OCI-LY7 (cell line): ENCODE results near the gene SEMA7A.

Experiments
- EZH2phosphoT487 ChIP-seq: fragments of 200-600 bp; sonication (generic); IDR thresholded peaks from 2 replicates; pipeline ENCODE4 v1.6.1; 2018; ENCODE audit warnings: low read depth, borderline replicate concordance, mild to moderate bottlenecking, mixed run types, antibody characterized with exemption, low read length, moderate library complexity, mixed read lengths
- TF ChIP-seq, protein P1 (sequence below): fragments of 200-600 bp; sonication (generic); conservative IDR thresholded peaks from 2 replicates; pipeline ENCODE4 v1.5.1; 2014; ENCODE audit warnings: mild to moderate bottlenecking, antibody characterized with exemption, low read length, moderate library complexity, mixed read lengths

DNA sequence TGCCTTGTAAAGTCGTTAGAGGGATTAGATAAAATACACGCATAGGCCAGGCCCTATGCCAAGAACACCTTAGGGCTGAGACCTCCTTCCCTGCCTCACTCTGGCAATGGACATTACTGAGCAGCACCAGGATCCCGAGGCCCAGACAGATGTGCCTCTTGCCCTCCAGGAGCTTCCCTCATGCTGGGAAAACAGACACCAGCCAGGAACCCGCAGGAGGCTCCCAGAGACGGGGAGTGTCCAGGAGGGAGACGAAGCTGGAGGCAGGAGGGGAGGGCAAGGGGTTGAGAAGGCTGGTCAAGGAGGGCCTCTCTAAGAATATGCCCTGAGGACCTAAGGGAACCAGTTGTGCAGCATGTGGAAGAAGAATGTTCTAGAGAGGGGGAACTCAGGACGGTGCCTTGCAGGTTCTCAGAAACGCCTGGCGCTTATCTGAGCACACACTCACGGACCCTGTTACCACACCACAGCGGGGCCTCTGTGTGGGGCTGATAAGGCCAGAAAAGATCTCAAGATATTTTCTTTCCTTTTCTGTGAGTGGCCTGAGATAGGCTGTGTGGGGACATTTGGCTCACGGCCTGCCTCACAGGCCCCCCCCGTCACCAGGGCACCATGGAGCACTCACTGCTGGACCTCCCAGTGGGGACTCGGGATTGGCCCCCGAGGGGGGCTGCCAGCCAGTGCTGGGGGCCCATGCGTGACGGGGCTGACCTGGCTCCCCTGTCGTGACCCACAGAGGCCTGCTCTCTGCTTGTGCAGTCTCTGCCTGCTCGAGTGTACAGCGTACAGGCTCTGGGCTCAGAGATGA lies 44.3 kb downstream of the SEMA7A start:
- TF ChIP-seq, protein P1, sequence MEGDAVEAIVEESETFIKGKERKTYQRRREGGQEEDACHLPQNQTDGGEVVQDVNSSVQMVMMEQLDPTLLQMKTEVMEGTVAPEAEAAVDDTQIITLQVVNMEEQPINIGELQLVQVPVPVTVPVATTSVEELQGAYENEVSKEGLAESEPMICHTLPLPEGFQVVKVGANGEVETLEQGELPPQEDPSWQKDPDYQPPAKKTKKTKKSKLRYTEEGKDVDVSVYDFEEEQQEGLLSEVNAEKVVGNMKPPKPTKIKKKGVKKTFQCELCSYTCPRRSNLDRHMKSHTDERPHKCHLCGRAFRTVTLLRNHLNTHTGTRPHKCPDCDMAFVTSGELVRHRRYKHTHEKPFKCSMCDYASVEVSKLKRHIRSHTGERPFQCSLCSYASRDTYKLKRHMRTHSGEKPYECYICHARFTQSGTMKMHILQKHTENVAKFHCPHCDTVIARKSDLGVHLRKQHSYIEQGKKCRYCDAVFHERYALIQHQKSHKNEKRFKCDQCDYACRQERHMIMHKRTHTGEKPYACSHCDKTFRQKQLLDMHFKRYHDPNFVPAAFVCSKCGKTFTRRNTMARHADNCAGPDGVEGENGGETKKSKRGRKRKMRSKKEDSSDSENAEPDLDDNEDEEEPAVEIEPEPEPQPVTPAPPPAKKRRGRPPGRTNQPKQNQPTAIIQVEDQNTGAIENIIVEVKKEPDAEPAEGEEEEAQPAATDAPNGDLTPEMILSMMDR: no peak
- no peak for TF ChIP-seq EZH2phosphoT487
